AG09309 (cell line): ENCODE data around the gene GMNN.

Experiments used
- DNase-seq: peaks from one replicate; pipeline ENCODE4 v3.0.0-alpha.2; 2010; ENCODE audit warnings: low read depth
- H3K4me3 ChIP-seq: 2 replicates; pipeline ENCODE4 v1.5.1; 2011; ENCODE audit warnings: mild to moderate bottlenecking, low read depth, low read length, moderate library complexity; ENCODE audit not compliant: control insufficient read depth
- CTCF ChIP-seq: IDR thresholded peaks from 2 replicates; pipeline ENCODE4 v1.5.1; 2011; ENCODE audit warnings: mild to moderate bottlenecking, low read depth, low read length, inconsistent platforms; ENCODE audit not compliant: insufficient read depth, control insufficient read depth; ENCODE audit errors: missing control alignments

The GMNN gene

GRCh38 chr6:24795106-24795505, 20.4 kb downstream of the GMNN start:
- TF ChIP-seq CTCF = no peak
- DNase-seq = no peak
- no peak overlapping the region for H3K4me3 ChIP-seq

- DNase-seq = no peak
- TF ChIP-seq CTCF = no peak
- no peak overlapping the region for H3K4me3 ChIP-seq
Observed at GRCh38 chr6:24796616-24797290, 22.0 kb downstream of the GMNN start.

GRCh38 chr6:24797596-24798216, 23.0 kb downstream of the GMNN start:
- no peak overlapping the region for H3K4me3 ChIP-seq
- TF ChIP-seq CTCF = no peak
- DNase-seq = no peak

GRCh38 chr6:24798740-24799540, 24.2 kb downstream of the GMNN start, which contains the start of gene ARMH2:
Gene ARMH2, minus strand, starts transcription at chr6:24798917. Its CDS starts 60 bp downstream, at chr6:24798857.
- TF ChIP-seq CTCF = no peak
- no peak for DNase-seq
- H3K4me3 ChIP-seq = no peak within 1 kb of the TSS

GRCh38 chr6:24799541-24799915, 24.8 kb downstream of the GMNN start:
- no peak overlapping the region for H3K4me3 ChIP-seq
- no peak for TF ChIP-seq CTCF
- DNase-seq = no peak

GRCh38 chr6:24802271-24803059, 27.7 kb downstream of the GMNN start:
- DNase-seq = no peak
- no peak for TF ChIP-seq CTCF
- H3K4me3 ChIP-seq = no peak overlapping the region
